T-helper 17 cell (primary cell): ENCODE results near the gene AMIGO2. TPM values are rescaled to one million over a fixed set of nuclear protein-coding genes. Genes with fewer than 3 reads are reported as not detected.

Experiments
- ATAC-seq: fragments of 150-1000 bp; cut with Tn5 transposase; 2 replicates; pipeline ENCODE4 v1.10.0; 2021; ENCODE audit warnings: mild to moderate bottlenecking, moderate library complexity
- DNase-seq, 3 donors: peaks; one replicate each; pipeline versions ENCODE4 v3.0.0 to v3.0.0-alpha.2; 2020 to 2021
- H3K9me3 ChIP-seq: one replicate; pipeline ENCODE4 v1.7.0; 2013; ENCODE audit warnings: low read length, mild to moderate bottlenecking; ENCODE audit not compliant: control insufficient read depth, poor library complexity, severe bottlenecking
- H3K27ac Mint-ChIP-seq: one replicate; pipeline ENCODE4 v1.8.0; 2022; ENCODE audit warnings: mild to moderate bottlenecking, moderate library complexity, mixed read lengths
- H3K27me3 Mint-ChIP-seq: one replicate; pipeline ENCODE4 v1.8.0; 2022; ENCODE audit warnings: mixed read lengths
- H3K36me3 Mint-ChIP-seq: one replicate; pipeline ENCODE4 v1.8.0; 2022; ENCODE audit warnings: low read depth, mixed read lengths
- H3K4me1 Mint-ChIP-seq: one replicate; pipeline ENCODE4 v1.8.0; 2022; ENCODE audit warnings: mild to moderate bottlenecking, mixed read lengths
- H3K4me3 Mint-ChIP-seq: one replicate; pipeline ENCODE4 v1.8.0; 2022; ENCODE audit warnings: mild to moderate bottlenecking, moderate library complexity, mixed read lengths
- total RNA-seq, 4 donors: library from RNA in 2 of 4; stranded (reverse) in 2 of 4; gene quantifications; one replicate each; pipeline ENCODE4 v1.2.3 and lab custom pipeline; 2022 to 2026

The AMIGO2 gene
- total RNA-seq, 2 donors from 2014 or later: 8.0 to 9.1 TPM

GRCh38 chr12:47110011-47110541, 30.3 kb upstream of the AMIGO2 start:
- no peaks in the 10 kb centered on the region for H3K9me3 ChIP-seq
- Mint-ChIP-seq H3K4me3 (no peak overlapping the region), H3K36me3 (peaks cover 9% of the 10 kb centered on the region), H3K4me1 (peaks cover 24% of the 10 kb centered on the region), H3K27me3 (no peaks in the 10 kb centered on the region), H3K27ac (no peak overlapping the region)
- DNase-seq (no peak), ATAC-seq (no peak)

- H3K27ac Mint-ChIP-seq: no peak overlapping the region
- H3K27me3 Mint-ChIP-seq: no peaks in the 10 kb centered on the region
- DNase-seq (no peak), ATAC-seq (no peak)
- H3K9me3 ChIP-seq: no peaks in the 10 kb centered on the region
- peaks cover 9% of the 10 kb centered on the region for H3K36me3 Mint-ChIP-seq
- peaks cover 27% of the 10 kb centered on the region for H3K4me1 Mint-ChIP-seq
- no peak overlapping the region for H3K4me3 Mint-ChIP-seq
Measured at GRCh38 chr12:47107926-47108325, 28.2 kb upstream of the AMIGO2 start.

- H3K27ac Mint-ChIP-seq: peak overlapping the region; percentile 65
- H3K9me3 ChIP-seq: no peaks in the 10 kb centered on the region
- no peak overlapping the region for H3K4me3 Mint-ChIP-seq
- H3K27me3 Mint-ChIP-seq: no peaks in the 10 kb centered on the region
- ATAC-seq (no peak), DNase-seq (no peak)
- peaks cover 9% of the 10 kb centered on the region for H3K36me3 Mint-ChIP-seq
- H3K4me1 Mint-ChIP-seq: peaks cover 27% of the 10 kb centered on the region
Measured at GRCh38 chr12:47107446-47107845, 27.7 kb upstream of the AMIGO2 start.

- no peak overlapping the region for H3K4me3 Mint-ChIP-seq
- peaks cover 20% of the 10 kb centered on the region for H3K4me1 Mint-ChIP-seq
- H3K9me3 ChIP-seq: no peaks in the 10 kb centered on the region
- peak overlapping the region; percentile 39 for H3K27ac Mint-ChIP-seq
- DNase-seq (no peak), ATAC-seq (no peak)
- peaks cover 9% of the 10 kb centered on the region for H3K36me3 Mint-ChIP-seq
- no peaks in the 10 kb centered on the region for H3K27me3 Mint-ChIP-seq
Measured at GRCh38 chr12:47105914-47106674, 26.3 kb upstream of the AMIGO2 start.

GRCh38 chr12:47102845-47103651, 23.3 kb upstream of the AMIGO2 start:
- Mint-ChIP-seq H3K36me3 (peaks cover 7% of the 10 kb centered on the region), H3K27ac (no peak overlapping the region), H3K27me3 (no peaks in the 10 kb centered on the region), H3K4me3 (no peak overlapping the region), H3K4me1 (peaks cover 14% of the 10 kb centered on the region)
- no peaks in the 10 kb centered on the region for H3K9me3 ChIP-seq
- DNase-seq (no peak), ATAC-seq (no peak)

- no peak overlapping the region for H3K4me3 Mint-ChIP-seq
- ATAC-seq (no peak), DNase-seq (no peak)
- no peaks in the 10 kb centered on the region for H3K27me3 Mint-ChIP-seq
- peaks cover 13% of the 10 kb centered on the region for H3K4me1 Mint-ChIP-seq
- H3K27ac Mint-ChIP-seq: no peak overlapping the region
- H3K36me3 Mint-ChIP-seq: peaks cover 7% of the 10 kb centered on the region
- H3K9me3 ChIP-seq: no peaks in the 10 kb centered on the region
Measured at GRCh38 chr12:47102406-47102805, 22.6 kb upstream of the AMIGO2 start.

- DNase-seq: no peak
- no peak for ATAC-seq
- Mint-ChIP-seq H3K36me3 (peaks cover 3% of the 10 kb centered on the region), H3K4me1 (peaks cover 11% of the 10 kb centered on the region), H3K4me3 (no peak overlapping the region), H3K27me3 (no peaks in the 10 kb centered on the region), H3K27ac (no peak overlapping the region)
- no peaks in the 10 kb centered on the region for H3K9me3 ChIP-seq
Measured at GRCh38 chr12:47100160-47100559, 20.4 kb upstream of the AMIGO2 start.

GRCh38 chr12:47099610-47100009, 19.9 kb upstream of the AMIGO2 start:
- ATAC-seq: no peak
- no peaks in the 10 kb centered on the region for H3K9me3 ChIP-seq
- peaks cover 13% of the 10 kb centered on the region for H3K4me1 Mint-ChIP-seq
- H3K4me3 Mint-ChIP-seq: no peak overlapping the region
- peaks cover 2% of the 10 kb centered on the region for H3K36me3 Mint-ChIP-seq
- no peak for DNase-seq
- H3K27ac Mint-ChIP-seq: peak overlapping the region; percentile 16
- no peaks in the 10 kb centered on the region for H3K27me3 Mint-ChIP-seq

- ATAC-seq: no peak
- peaks cover 24% of the 10 kb centered on the region for H3K4me1 Mint-ChIP-seq
- peaks cover 2% of the 10 kb centered on the region for H3K36me3 Mint-ChIP-seq
- H3K9me3 ChIP-seq: no peaks in the 10 kb centered on the region
- H3K4me3 Mint-ChIP-seq: no peak overlapping the region
- no peak for DNase-seq
- no peak overlapping the region for H3K27ac Mint-ChIP-seq
- H3K27me3 Mint-ChIP-seq: no peaks in the 10 kb centered on the region
Measured at GRCh38 chr12:47098099-47098498, 18.3 kb upstream of the AMIGO2 start.

GRCh38 chr12:47097276-47097896, 17.6 kb upstream of the AMIGO2 start:
- peaks cover 27% of the 10 kb centered on the region for H3K4me1 Mint-ChIP-seq

GRCh38 chr12:47095446-47096236, 15.9 kb upstream of the AMIGO2 start:
- no peak overlapping the region for H3K4me3 Mint-ChIP-seq
- H3K36me3 Mint-ChIP-seq: peaks cover 2% of the 10 kb centered on the region
- ATAC-seq (no peak), DNase-seq (no peak)
- H3K4me1 Mint-ChIP-seq: peaks cover 26% of the 10 kb centered on the region
- H3K9me3 ChIP-seq: no peaks in the 10 kb centered on the region
- peak overlapping the region; percentile 0 for H3K27ac Mint-ChIP-seq
- H3K27me3 Mint-ChIP-seq: no peaks in the 10 kb centered on the region

More at GRCh38 chr12:47097276-47097896, 17.6 kb upstream of the AMIGO2 start:
- Mint-ChIP-seq H3K36me3 (peaks cover 2% of the 10 kb centered on the region), H3K27me3 (no peaks in the 10 kb centered on the region), H3K27ac (no peak overlapping the region), H3K4me3 (no peak overlapping the region)
- ATAC-seq (no peak), DNase-seq (no peak)
- no peaks in the 10 kb centered on the region for H3K9me3 ChIP-seq

GRCh38 chr12:47094804-47095203, 15.0 kb upstream of the AMIGO2 start:
- no peak for DNase-seq
- Mint-ChIP-seq H3K4me3 (no peak overlapping the region), H3K27ac (peak overlapping the region; percentile 0), H3K4me1 (peaks cover 26% of the 10 kb centered on the region), H3K36me3 (peaks cover 2% of the 10 kb centered on the region), H3K27me3 (no peaks in the 10 kb centered on the region)
- H3K9me3 ChIP-seq: no peaks in the 10 kb centered on the region
- ATAC-seq: no peak
